ENCODE results near the gene DPP4.

The DPP4 gene

GRCh38 chr2:161997916-161998471 lies 76.0 kb downstream of the DPP4 start:
- no peak for ATAC-seq
- TF ChIP-seq PATZ1 (CRISPR knock-in tag; IDR thresholded peaks at IDR 0.05; ENCODE audit: borderline replicate concordance) (no peak), CSRNP3 (CRISPR knock-in tag; IDR thresholded peaks at IDR 0.05) (no peak), CSDC2 (CRISPR knock-in tag; IDR thresholded peaks at IDR 0.05) (no peak), TSHZ2 (CRISPR knock-in tag; IDR thresholded peaks at IDR 0.05) (no peak), BACH2 (CRISPR knock-in tag; IDR thresholded peaks at IDR 0.05; ENCODE audit: borderline replicate concordance) (no peak), ARNTL (CRISPR knock-in tag; IDR thresholded peaks at IDR 0.05; ENCODE audit: borderline replicate concordance, low read depth) (no peak), ZNF8 (CRISPR knock-in tag; IDR thresholded peaks at IDR 0.05) (no peak), OSR1 (CRISPR knock-in tag; IDR thresholded peaks at IDR 0.05) (no peak)

- TF ChIP-seq CREB5 (CRISPR knock-in tag; IDR thresholded peaks at IDR 0.05; ENCODE audit: low read depth), result no peak
- no peak for TF ChIP-seq CSDC2 (CRISPR knock-in tag; IDR thresholded peaks at IDR 0.05)
- TF ChIP-seq ZNF565 (CRISPR knock-in tag; conservative IDR thresholded peaks at IDR 0.05; ENCODE audit: low read depth), result no peak
- TF ChIP-seq OSR1 (CRISPR knock-in tag; IDR thresholded peaks at IDR 0.05), result no peak
- TF ChIP-seq ESRRG (CRISPR knock-in tag; IDR thresholded peaks at IDR 0.05), result no peak
- TF ChIP-seq TOX (CRISPR knock-in tag; IDR thresholded peaks at IDR 0.05; ENCODE audit: borderline replicate concordance), result no peak
- no peak for ATAC-seq
These were observed 78.4 kb downstream of the DPP4 start for GRCh38 chr2:161995553-161996016.

- peak; percentile 26 for ATAC-seq
- TF ChIP-seq ZFP30 (CRISPR knock-in tag; IDR thresholded peaks at IDR 0.05) (no peak), TOX (CRISPR knock-in tag; IDR thresholded peaks at IDR 0.05; ENCODE audit: borderline replicate concordance) (no peak), PATZ1 (CRISPR knock-in tag; IDR thresholded peaks at IDR 0.05; ENCODE audit: borderline replicate concordance) (no peak), BACH2 (CRISPR knock-in tag; IDR thresholded peaks at IDR 0.05; ENCODE audit: borderline replicate concordance) (no peak), GLIS3 (CRISPR knock-in tag; IDR thresholded peaks at IDR 0.05) (no peak), ZNF565 (CRISPR knock-in tag; conservative IDR thresholded peaks at IDR 0.05; ENCODE audit: low read depth) (no peak), ARNTL (CRISPR knock-in tag; IDR thresholded peaks at IDR 0.05; ENCODE audit: borderline replicate concordance, low read depth) (no peak), SNAI2 (CRISPR knock-in tag; IDR thresholded peaks at IDR 0.05) (no peak), ESRRG (CRISPR knock-in tag; IDR thresholded peaks at IDR 0.05) (no peak), RARB (CRISPR knock-in tag; IDR thresholded peaks at IDR 0.05) (no peak), ZNF8 (CRISPR knock-in tag; IDR thresholded peaks at IDR 0.05) (no peak), CSRNP3 (CRISPR knock-in tag; IDR thresholded peaks at IDR 0.05) (no peak)
These were observed 79.1 kb downstream of the DPP4 start for GRCh38 chr2:161994761-161995520.
